Lower leg skin (tissue), 4 donors: Measurements from ENCODE around the gene ORMDL2. TPM values are rescaled to one million over a fixed set of nuclear protein-coding genes. Genes with fewer than 3 reads are reported as not detected.

ENCODE experiments used
- DNase-seq, 2 donors: peaks; one replicate each; pipeline ENCODE4 v3.0.0-alpha.2; 2019; ENCODE audit warnings: low spot score in 2 of 2
- H3K4me3 ChIP-seq: fragments of 200-600 bp; sonication (generic); 2 replicates; pipeline ENCODE4 v1.5.1; 2017; ENCODE audit warnings: mild to moderate bottlenecking, low read depth; ENCODE audit not compliant: poor library complexity, severe bottlenecking
- CTCF ChIP-seq, 3 donors: fragments of 450-650 bp; IDR thresholded peaks; one replicate each; pipeline ENCODE4 v1.5.1; 2016; ENCODE audit warnings: antibody characterized with exemption in 3 of 3, mild to moderate bottlenecking in 3 of 3, moderate library complexity in 2 of 3
- POLR2A ChIP-seq, 2 donors: fragments of 450-650 bp; IDR thresholded peaks; one replicate each; pipeline ENCODE4 v1.6.1; 2016 to 2017; ENCODE audit warnings: antibody characterized with exemption in 2 of 2, mild to moderate bottlenecking in 1 of 2, moderate library complexity in 1 of 2
- WGBS, 2 donors: methylation state at CpG; one replicate each; pipeline ENCODE4 v1.1.5; 2018; 5-methylcytosine and 5-hydroxymethylcytosine counted together
- intact Hi-C: fragments of 100-400 bp; cut with DNase I; formaldehyde crosslinking; loops from one replicate; pipeline ENCODE4 v1.15.0; 2023; ENCODE audit warnings: low total_unique reads
- total RNA-seq, 4 donors: library from RNA; depleted of rRNA; stranded (reverse); fragments of >200 nt; gene quantifications; one replicate each; pipeline ENCODE4 v1.1.0, GENCODE V29; 2016

The ORMDL2 gene
- total RNA-seq, 4 donors from 2014 or later = 10.7 to 21.5 (median 17.8) TPM

DNA sequence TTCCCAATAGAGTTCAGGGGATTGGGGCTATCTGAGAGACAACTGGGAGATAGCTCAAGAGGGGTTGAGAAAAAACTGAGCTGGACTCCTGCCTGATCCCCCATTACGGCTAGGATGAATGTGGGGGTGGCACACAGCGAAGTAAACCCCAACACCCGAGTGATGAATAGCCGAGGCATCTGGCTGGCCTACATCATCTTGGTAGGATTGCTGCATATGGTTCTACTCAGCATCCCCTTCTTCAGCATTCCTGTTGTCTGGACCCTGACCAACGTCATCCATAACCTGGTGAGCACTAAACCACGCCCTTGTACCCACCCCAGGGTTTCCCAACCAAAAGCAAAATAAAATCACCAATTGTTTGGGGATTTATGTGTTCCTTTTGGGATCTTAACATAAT, 1.0 kb downstream of the ORMDL2 start:
- 60 to 70% methylated on average over 6 of the region's 6 CpGs for WGBS, 2 donors
- TF ChIP-seq CTCF (IDR thresholded peaks at IDR 0.05) = no peak
- TF ChIP-seq POLR2A (IDR thresholded peaks at IDR 0.05) = no peak
- intact Hi-C loops = no loop called here
- no peak for DNase-seq
- H3K4me3 ChIP-seq = no peak overlapping the region

- 84 to 94% methylated on average over 1 of the region's 1 CpG for WGBS, 2 donors
- DNase-seq = no peak
- no peak overlapping the region for H3K4me3 ChIP-seq
- intact Hi-C loops = no loop called here
- TF ChIP-seq CTCF (IDR thresholded peaks at IDR 0.05) = no peak
- TF ChIP-seq POLR2A (IDR thresholded peaks at IDR 0.05) = no peak
These were observed 2.8 kb downstream of the ORMDL2 start for GRCh38 chr12:55820679-55821078.

- H3K4me3 ChIP-seq = no peak overlapping the region
- 43 to 54% methylated on average over 6 of the region's 6 CpGs for WGBS, 2 donors
- no peak for DNase-seq
- intact Hi-C loops = no loop called here
- TF ChIP-seq POLR2A (IDR thresholded peaks at IDR 0.05) = no peak
- no peak for TF ChIP-seq CTCF (IDR thresholded peaks at IDR 0.05)
These were observed 4.4 kb downstream of the ORMDL2 start for GRCh38 chr12:55822228-55822627.

DNA sequence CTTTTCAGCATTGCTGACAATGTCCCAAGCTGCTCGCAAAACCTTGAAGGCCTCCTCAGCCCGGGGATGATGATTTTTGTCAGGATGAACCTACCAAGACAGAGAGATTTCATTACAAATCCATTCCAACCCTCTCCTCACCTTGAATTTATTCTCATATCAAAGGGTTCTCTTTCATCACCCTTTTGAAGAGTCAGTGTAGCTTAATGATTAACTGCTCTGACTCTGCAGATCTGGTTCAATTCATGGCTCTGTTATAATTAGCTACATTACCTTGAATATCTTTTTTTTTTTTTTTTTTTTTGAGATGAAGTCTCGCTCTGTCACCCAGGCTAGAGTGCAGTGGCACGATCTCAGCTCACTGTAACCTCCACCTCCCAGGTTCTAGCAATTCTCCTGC, 5.6 kb downstream of the ORMDL2 start:
- H3K4me3 ChIP-seq = no peak overlapping the region
- TF ChIP-seq CTCF (IDR thresholded peaks at IDR 0.05) = no peak
- no peak for TF ChIP-seq POLR2A (IDR thresholded peaks at IDR 0.05)
- intact Hi-C loops = no loop called here
- WGBS, 2 donors = 84 to 88% methylated on average over 4 of the region's 4 CpGs
- DNase-seq = no peak

DNA sequence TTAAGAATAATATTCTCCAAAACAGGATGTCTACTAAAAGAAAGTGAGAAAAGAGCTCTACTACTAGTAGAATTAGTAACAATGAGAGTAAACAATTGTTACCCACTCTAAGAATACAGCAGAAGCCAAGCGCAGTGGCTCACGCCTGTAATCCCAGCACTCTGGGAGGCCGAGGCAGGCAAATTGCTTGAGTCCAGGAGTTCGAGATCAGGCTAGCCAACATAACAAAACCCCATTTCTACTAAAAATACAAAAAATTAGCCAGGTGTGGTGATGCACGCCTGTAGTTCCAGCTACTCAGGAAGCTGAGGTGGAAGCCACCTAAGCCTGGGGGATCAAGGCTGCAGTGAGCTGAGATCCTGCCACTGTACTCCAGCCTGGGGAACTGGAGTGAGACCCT, 6.9 kb downstream of the ORMDL2 start:
- intact Hi-C loops = no loop called here
- no peak overlapping the region for H3K4me3 ChIP-seq
- DNase-seq = no peak
- TF ChIP-seq POLR2A (IDR thresholded peaks at IDR 0.05) = no peak
- no peak for TF ChIP-seq CTCF (IDR thresholded peaks at IDR 0.05)
- 79 to 92% methylated on average over 5 of the region's 5 CpGs for WGBS, 2 donors

DNA sequence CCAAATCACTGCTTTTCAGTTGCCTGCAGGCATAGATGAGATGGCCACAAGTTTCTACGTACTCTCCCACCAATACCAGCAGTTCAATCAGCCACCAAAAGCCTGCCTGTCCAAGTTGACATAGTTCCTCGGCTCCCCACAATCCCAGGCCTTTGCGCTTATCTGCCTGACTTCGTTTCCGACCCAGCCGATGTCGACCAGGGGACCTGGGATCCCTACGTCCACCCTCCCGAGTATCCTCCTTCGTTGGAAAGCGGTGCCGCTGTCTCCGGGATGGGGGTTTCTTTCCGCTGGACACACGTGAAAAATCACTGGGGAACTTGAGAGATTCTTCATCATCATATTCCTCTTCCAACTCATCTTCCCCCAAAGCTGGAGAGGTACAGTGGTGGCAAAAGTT, 10.0 kb downstream of the ORMDL2 start:
- 90% methylated on average over 15 of the region's 15 CpGs for WGBS, 2 donors
- no peak overlapping the region for H3K4me3 ChIP-seq
- TF ChIP-seq POLR2A (IDR thresholded peaks at IDR 0.05) = no peak
- no peak for TF ChIP-seq CTCF (IDR thresholded peaks at IDR 0.05)
- intact Hi-C loops = no loop called here
- DNase-seq = no peak
